Subcutaneous adipose tissue (tissue), 4 donors: ENCODE data around the gene RNF144A. TPM values are rescaled to one million over a fixed set of nuclear protein-coding genes. Genes with fewer than 3 reads are reported as not detected.

ENCODE experiments used
- CTCF ChIP-seq: fragments of 450-650 bp; IDR thresholded peaks from one replicate; pipeline ENCODE4 v1.5.1; 2016; ENCODE audit warnings: low read depth, mild to moderate bottlenecking, control low read depth, antibody characterized with exemption, moderate library complexity
- total RNA-seq, 4 donors: library from RNA; depleted of rRNA; stranded (reverse); fragments of >200 nt; gene quantifications; one replicate each; pipeline ENCODE4 v1.1.0, GENCODE V29; 2016

Gene RNF144A
- total RNA-seq, 4 donors from 2014 or later, result 12.2 to 45.8 (median 32.6) TPM

DNA sequence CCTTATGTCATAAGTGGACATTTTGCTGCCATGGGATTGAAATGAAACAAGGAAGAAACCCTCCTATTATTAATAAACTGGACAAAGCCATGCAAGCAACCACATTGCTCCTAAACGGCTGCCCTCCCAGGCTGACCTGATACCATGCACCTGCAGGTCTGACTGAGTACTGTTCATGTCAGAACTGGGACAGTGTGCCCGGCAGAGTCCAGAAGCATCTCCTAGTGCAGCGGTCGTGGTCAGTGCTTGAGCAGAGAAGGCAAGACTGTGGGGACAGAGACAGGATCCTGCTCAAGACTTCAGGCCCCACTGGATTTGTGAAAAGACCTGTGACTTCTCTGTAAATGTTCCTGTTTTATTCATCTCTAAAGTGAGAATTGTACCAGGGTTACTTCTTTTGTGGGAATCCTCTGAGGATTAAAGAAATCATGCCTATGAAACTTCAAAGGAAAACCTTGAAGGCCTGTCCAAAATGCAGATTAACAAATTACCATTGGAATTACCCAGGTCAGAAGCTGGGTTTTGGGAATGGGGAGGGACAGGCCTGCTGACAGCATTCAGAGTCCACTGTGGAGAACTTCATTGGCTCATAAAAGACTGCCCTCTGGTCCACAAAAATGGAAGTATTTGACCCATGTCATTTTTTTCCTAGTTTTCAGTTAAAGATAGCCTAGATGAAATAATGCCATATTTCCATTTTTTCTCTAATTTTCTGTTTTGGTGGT is 13.9 kb downstream of the RNF144A start:
- no peak for TF ChIP-seq CTCF

DNA sequence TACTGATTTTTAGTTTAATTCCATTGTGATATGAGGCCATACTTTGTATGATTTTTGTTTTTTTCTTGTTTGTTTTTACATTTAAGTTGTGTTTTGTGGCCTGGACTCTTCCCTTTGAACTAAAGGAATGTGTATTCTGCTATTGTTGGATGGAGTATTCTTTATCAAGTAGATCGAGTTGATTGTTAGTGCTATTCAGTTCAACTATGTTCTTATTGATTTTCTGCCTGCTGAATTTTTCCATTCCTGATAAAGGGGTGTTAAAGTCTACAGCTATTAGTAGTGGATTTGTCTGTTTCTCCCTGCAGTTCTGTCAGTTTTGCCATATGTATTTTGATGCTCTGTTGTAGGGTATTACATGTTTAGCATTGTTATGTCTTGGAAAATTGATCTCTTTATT is 14.5 kb downstream of the RNF144A start:
- TF ChIP-seq CTCF, result no peak

GRCh38 chr2:6932206-6932605 is 15.0 kb downstream of the RNF144A start:
- TF ChIP-seq CTCF, result no peak

- no peak for TF ChIP-seq CTCF
Observed at GRCh38 chr2:6932828-6933227, 15.6 kb downstream of the RNF144A start.

GRCh38 chr2:6933911-6934310 is 16.7 kb downstream of the RNF144A start:
- TF ChIP-seq CTCF, result no peak

DNA sequence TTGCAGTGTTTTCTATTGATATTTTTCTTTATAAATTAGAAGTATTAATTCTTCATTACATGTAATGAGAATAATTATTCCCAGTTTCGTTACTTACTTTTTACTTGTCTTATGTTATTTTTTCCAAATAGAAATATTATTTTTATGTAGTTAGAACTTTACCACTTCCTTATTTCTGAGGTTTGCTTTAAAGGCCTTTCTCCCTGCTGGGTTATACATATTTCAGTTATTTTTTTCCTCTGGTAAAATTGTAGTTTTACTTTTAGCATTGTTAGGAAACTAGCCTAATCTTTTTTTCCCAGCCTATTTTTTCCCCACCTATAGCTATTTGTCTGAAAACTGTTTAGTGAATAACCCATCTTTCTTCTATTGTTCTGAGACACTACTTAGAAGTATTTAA is 17.1 kb downstream of the RNF144A start:
- no peak for TF ChIP-seq CTCF

DNA sequence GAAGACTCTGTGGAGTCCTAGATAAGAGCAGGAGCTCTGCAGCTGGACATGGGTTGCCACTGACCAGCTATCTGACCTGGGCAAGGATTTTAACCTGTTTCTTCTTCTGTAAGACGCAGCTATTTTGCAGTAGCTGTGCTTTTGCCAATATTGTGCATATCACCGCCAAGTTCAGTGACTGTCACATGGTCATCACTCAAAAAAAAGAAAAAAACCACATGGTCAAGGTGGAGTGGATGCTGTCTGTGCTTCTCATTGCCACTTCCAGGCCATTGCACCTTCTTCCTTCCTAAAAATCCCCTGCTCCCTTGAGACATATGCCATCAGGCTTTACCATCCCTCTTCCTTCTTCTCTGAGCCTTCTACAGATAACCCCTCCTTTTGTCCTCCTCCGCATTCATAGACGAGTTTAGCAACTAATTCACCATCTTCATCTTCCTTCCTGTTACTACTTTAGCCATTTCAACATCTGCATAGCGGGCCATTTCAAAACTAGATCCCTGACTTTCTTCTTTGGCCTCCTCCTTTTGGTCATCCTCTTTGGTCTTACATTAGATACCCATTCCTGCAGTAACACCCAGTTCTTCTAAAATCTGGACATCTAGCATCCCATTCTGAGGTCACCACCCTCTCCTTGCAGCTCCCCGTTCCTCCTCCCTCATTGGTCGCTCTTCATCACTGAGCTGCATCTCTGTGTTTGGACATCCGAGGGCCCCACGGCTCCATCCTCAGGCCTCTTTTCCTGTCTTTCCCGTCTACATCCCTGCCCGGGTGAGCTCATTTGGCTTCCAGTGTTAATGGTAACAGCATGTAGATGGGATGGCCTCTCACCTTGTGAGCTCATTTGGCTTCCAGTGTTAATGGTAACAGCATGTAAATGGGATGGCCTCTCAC is 17.8 kb downstream of the RNF144A start:
- TF ChIP-seq CTCF, result no peak
